GM12872 (cell line): ENCODE results near the gene TSSK6.

Experiments used
- TF ChIP-seq, protein P1 (sequence below): IDR thresholded peaks from 3 replicates; pipeline ENCODE4 v1.5.1; 2011; ENCODE audit warnings: low read depth, mild to moderate bottlenecking, low read length, moderate library complexity; ENCODE audit not compliant: insufficient read depth

Gene TSSK6

DNA sequence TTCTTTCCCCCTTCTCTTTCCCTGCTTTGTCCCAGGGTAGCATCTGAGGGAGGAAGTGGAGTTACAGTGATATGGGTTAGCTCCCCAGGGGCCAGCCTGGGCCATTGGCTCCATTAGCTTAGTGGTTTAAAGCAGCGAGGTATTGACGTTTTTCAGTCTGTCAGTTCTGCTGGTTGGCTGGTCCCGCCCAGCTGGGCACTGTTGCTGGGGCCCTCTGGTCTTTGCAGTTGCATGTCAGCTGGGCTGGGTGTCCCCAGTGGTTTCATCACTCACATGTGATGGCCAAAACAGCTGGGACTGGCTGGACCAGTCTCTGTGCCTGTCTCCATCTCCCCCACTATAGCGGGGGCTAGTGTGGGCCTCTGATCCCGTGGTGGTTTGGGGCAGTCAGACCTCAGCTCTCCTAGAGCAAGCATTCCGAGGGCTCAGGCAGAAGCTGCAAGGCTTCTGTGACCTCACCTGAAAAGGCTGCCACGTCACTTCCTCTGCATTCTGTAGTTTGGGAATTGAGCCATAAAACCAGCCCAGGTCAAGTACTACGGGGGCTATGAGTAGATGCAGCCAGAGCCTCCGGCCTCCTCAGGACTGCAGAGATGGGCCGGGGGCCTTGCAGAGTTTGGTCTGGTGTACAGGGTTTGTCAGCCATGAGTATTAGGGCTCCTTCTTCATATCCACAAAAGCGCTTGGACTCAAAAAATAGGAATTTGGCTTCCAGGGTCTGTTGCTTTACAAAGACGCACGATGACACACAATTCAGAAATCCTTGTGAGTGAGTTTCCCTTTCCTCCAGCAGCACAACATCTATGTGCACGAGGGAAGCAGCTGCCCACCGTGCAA lies 30.0 kb downstream of the TSSK6 start:
- TF ChIP-seq, protein P1, sequence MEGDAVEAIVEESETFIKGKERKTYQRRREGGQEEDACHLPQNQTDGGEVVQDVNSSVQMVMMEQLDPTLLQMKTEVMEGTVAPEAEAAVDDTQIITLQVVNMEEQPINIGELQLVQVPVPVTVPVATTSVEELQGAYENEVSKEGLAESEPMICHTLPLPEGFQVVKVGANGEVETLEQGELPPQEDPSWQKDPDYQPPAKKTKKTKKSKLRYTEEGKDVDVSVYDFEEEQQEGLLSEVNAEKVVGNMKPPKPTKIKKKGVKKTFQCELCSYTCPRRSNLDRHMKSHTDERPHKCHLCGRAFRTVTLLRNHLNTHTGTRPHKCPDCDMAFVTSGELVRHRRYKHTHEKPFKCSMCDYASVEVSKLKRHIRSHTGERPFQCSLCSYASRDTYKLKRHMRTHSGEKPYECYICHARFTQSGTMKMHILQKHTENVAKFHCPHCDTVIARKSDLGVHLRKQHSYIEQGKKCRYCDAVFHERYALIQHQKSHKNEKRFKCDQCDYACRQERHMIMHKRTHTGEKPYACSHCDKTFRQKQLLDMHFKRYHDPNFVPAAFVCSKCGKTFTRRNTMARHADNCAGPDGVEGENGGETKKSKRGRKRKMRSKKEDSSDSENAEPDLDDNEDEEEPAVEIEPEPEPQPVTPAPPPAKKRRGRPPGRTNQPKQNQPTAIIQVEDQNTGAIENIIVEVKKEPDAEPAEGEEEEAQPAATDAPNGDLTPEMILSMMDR: no peak

DNA sequence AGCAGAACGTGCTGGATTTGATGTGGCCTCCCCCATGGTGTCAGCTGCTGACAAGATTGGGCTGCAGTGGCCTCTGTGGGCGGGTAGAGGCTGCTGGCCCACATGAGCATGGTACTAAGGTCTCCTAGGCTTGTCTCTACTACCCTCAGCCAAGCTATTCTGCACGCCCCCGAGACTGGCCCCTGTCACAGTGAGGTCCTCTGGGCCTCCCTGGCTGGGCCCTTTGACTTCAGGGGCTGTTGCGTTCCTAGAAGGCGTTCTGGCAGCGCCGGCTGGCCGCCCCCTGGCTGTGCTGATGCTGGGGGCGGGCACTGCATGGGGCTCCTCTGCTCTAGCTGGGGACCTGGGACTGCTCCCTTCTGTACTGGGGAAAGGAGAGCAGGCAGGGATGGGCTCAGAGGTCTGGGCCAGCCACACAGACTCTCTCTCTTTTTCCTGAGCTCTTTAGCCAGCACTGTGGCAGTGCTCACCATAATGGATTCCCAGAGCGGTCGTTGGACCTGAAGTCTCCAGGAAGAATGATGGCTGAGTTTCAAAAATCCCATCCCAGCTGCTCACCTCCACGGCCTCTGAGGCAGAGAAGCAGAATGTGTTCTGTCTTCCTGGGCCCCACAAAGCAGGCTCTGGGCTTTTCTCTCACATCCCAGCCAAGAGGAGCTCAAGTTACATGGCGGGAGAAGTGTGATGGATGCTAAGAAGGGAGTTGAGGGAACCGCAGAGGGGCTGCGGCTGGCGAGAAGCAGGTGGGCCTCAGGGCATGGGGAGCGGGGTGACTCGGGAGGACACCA lies 32.3 kb downstream of the TSSK6 start:
- TF ChIP-seq, protein P1: no peak

GRCh38 chr19:19480688-19481087 lies 34.7 kb downstream of the TSSK6 start:
- TF ChIP-seq, protein P1: no peak

GRCh38 chr19:19477705-19478383 lies 37.5 kb downstream of the TSSK6 start:
- TF ChIP-seq, protein P1: no peak

DNA sequence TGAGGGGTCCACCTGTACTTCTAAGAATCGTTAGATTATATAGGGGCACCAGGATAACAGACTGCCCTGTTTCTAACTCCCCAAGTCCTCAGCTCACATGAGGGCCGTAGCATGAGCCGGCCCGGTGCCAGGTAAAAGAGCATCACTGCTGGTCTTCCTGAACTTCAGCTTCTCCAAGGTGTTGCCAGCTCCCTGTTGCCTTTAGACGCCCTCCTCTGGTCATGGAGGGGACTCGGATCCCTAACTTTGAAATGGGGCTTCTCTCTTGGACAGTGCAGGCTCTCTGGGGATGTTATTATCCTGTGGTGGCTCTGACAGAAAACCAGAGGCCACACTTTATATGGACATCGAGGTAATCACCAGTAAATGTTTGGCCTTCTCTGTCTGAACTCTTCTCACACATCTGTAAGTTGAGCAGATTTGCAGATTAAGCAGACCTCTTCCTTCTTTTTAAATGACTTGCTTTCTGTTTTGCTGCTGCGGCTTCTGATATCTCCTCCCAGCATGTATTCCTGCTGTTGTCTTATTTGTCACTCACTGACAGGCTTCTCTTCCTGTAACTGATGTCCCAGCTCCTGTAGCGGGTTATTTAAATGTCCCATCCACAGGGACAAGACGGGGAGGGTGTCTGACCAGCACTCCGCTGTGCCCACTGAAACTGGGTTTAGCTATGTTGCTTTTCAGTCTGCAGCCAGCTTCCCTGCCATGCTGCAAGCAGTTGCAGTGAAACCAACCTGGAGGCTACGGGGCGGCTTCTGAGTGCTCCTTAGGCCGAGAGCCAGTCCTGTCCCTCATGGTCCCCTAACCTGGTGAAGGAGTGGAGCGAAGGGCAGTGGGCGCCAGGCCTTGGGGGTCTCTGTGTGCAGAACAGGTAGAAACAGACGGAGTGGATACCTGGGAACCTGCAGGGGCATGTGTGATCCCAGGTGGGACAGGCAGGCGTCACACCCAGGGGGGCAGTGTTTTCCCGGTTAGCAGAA lies 39.2 kb downstream of the TSSK6 start:
- TF ChIP-seq, protein P1: peak; percentile 43; the same call in 2 of the 3 replicates

- TF ChIP-seq, protein P1: no peak
Observed at GRCh38 chr19:19475015-19475765, 40.2 kb downstream of the TSSK6 start.
